HG03139 (cell line): ENCODE measurements around the gene SLC12A7.
"Not testable (repeated sequence)": the region's sequence is repeated elsewhere in the genome, so short reads cannot be mapped to it uniquely, and the experiment has no call there.

Experiments
- ATAC-seq: cut with Tn5 transposase; IDR thresholded peaks from one replicate; pipeline ENCODE4 v1.9.1; 2021; ENCODE audit not compliant: unreplicated experiment

The SLC12A7 gene

GRCh38 chr5:1065891-1066650, 45.8 kb downstream of the SLC12A7 start:
- ATAC-seq = no peak

GRCh38 chr5:1065143-1065750, 46.6 kb downstream of the SLC12A7 start:
- ATAC-seq = no peak

GRCh38 chr5:1064383-1065142, 47.3 kb downstream of the SLC12A7 start:
- ATAC-seq = no peak

GRCh38 chr5:1063661-1064382, 48.0 kb downstream of the SLC12A7 start:
- no peak for ATAC-seq

GRCh38 chr5:1062761-1063568, 48.9 kb downstream of the SLC12A7 start:
- ATAC-seq = no peak

GRCh38 chr5:1061916-1062315, 49.9 kb downstream of the SLC12A7 start:
- ATAC-seq = no peak

GRCh38 chr5:1061292-1061691, 50.6 kb downstream of the SLC12A7 start:
- ATAC-seq = not testable (repeated sequence)

GRCh38 chr5:1060535-1060981, 51.3 kb downstream of the SLC12A7 start:
- no peak for ATAC-seq

GRCh38 chr5:1059884-1060263, 52.0 kb downstream of the SLC12A7 start:
- no peak for ATAC-seq

- ATAC-seq = no peak
These were observed 52.6 kb downstream of the SLC12A7 start for GRCh38 chr5:1058988-1059883.

GRCh38 chr5:1058083-1058945, 53.5 kb downstream of the SLC12A7 start:
- no peak for ATAC-seq

GRCh38 chr5:1057485-1058082, 54.3 kb downstream of the SLC12A7 start:
- no peak for ATAC-seq

- ATAC-seq = no peak
These were observed 55.0 kb downstream of the SLC12A7 start for GRCh38 chr5:1056611-1057484.

GRCh38 chr5:1055896-1056610, 55.8 kb downstream of the SLC12A7 start:
- ATAC-seq = no peak

GRCh38 chr5:1054799-1055775, 56.8 kb downstream of the SLC12A7 start:
- no peak for ATAC-seq
